Ascending aorta (tissue), 2 donors: ENCODE measurements around the gene ACKR4. TPM values are rescaled to one million over a fixed set of nuclear protein-coding genes. Genes with fewer than 3 reads are reported as not detected.
A peak's percentile ranks its signal among the peaks of the same experiment; 100 is the strongest.

Source experiments
- DNase-seq, 2 donors: peaks; one replicate each; pipeline ENCODE4 v3.0.0-alpha.2; 2019; ENCODE audit warnings: low spot score in 2 of 2
- H3K27ac ChIP-seq, 2 donors: fragments of 200-600 bp; sonication (generic); one replicate each; pipeline ENCODE4 v1.5.1; 2016 to 2017; ENCODE audit warnings: mild to moderate bottlenecking in 1 of 2
- H3K27me3 ChIP-seq: fragments of 200-600 bp; sonication (generic); one replicate; pipeline ENCODE4 v1.5.1; 2017
- H3K36me3 ChIP-seq, 2 donors: fragments of 200-600 bp; sonication (generic); one replicate each; pipeline ENCODE4 v1.5.1; 2016
- H3K4me1 ChIP-seq, 2 donors: fragments of 200-600 bp; sonication (generic); one replicate each; pipeline ENCODE4 v1.5.1; 2016 to 2017; ENCODE audit warnings: mild to moderate bottlenecking in 1 of 2
- H3K4me3 ChIP-seq, 2 donors: fragments of 200-600 bp; sonication (generic); one replicate each; pipeline ENCODE4 v1.5.1; 2016 to 2017; ENCODE audit warnings: mild to moderate bottlenecking in 1 of 2
- H3K9me3 ChIP-seq, 2 donors: fragments of 200-600 bp; sonication (generic); one replicate each; pipeline ENCODE4 v1.5.1; 2016
- intact Hi-C: fragments of 100-400 bp; cut with DNase I; formaldehyde crosslinking; loops from one replicate; pipeline ENCODE4 v1.15.1; 2023
- total RNA-seq: library from RNA; depleted of rRNA; stranded (reverse); fragments of >200 nt; gene quantifications from one replicate; pipeline ENCODE4 v1.1.0, GENCODE V29; 2016
- TF ChIP-seq, protein P1 (sequence below), 3 experiments: fragments of 200-600 bp in 2 of 3; fragments of 450-650 bp in 1 of 3; sonication (generic) in 2 of 3; IDR thresholded peaks; one replicate each; pipeline ENCODE4 v1.5.1; 2016 to 2019; ENCODE audit warnings: antibody characterized with exemption in 3 of 3, mild to moderate bottlenecking in 1 of 3, moderate library complexity in 1 of 3

Gene ACKR4
- total RNA-seq, 1 donor from 2014 or later, result 12.8 TPM

GRCh38 chr3:132623646-132624045 is 26.6 kb downstream of the ACKR4 start:
- Histone ChIP-seq H3K36me3 (peaks cover 0 to 10% of the 10 kb centered on the region in 2 donors), H3K9me3 (no peaks in the 10 kb centered on the region), H3K4me1 (peaks cover 0 to 33% of the 10 kb centered on the region in 2 donors), H3K27me3 (no peaks in the 10 kb centered on the region), H3K4me3 (no peak overlapping the region), H3K27ac (peak overlapping the region; percentile 22 to 23)
- TF ChIP-seq, protein P1, sequence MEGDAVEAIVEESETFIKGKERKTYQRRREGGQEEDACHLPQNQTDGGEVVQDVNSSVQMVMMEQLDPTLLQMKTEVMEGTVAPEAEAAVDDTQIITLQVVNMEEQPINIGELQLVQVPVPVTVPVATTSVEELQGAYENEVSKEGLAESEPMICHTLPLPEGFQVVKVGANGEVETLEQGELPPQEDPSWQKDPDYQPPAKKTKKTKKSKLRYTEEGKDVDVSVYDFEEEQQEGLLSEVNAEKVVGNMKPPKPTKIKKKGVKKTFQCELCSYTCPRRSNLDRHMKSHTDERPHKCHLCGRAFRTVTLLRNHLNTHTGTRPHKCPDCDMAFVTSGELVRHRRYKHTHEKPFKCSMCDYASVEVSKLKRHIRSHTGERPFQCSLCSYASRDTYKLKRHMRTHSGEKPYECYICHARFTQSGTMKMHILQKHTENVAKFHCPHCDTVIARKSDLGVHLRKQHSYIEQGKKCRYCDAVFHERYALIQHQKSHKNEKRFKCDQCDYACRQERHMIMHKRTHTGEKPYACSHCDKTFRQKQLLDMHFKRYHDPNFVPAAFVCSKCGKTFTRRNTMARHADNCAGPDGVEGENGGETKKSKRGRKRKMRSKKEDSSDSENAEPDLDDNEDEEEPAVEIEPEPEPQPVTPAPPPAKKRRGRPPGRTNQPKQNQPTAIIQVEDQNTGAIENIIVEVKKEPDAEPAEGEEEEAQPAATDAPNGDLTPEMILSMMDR (IDR thresholded peaks at IDR 0.05), result no peak
- no peak for DNase-seq
- intact Hi-C loops, result no loop called here

- H3K36me3 ChIP-seq, result peaks cover 0 to 10% of the 10 kb centered on the region in 2 donors
- intact Hi-C loops, result no loop called here
- no peak for DNase-seq
- no peaks in the 10 kb centered on the region for H3K9me3 ChIP-seq
- H3K4me3 ChIP-seq, result no peak overlapping the region
- TF ChIP-seq, protein P1 (IDR thresholded peaks at IDR 0.05), result no peak
- H3K4me1 ChIP-seq, result peaks cover 0 to 30% of the 10 kb centered on the region in 2 donors
- H3K27ac ChIP-seq, result peak overlapping the region; percentile 22 to 65
- H3K27me3 ChIP-seq, result no peaks in the 10 kb centered on the region
Observed at GRCh38 chr3:132624790-132625189, 27.7 kb downstream of the ACKR4 start.

- Histone ChIP-seq H3K4me1 (peaks cover 0 to 22% of the 10 kb centered on the region in 2 donors), H3K27ac (peak overlapping the region; percentile 22 to 47), H3K27me3 (no peaks in the 10 kb centered on the region), H3K9me3 (no peaks in the 10 kb centered on the region), H3K36me3 (peaks cover 0 to 10% of the 10 kb centered on the region in 2 donors), H3K4me3 (no peak overlapping the region)
- no peak for DNase-seq
- TF ChIP-seq, protein P1 (IDR thresholded peaks at IDR 0.05), result no peak
- intact Hi-C loops, result no loop called here
Observed at GRCh38 chr3:132625613-132626012, 28.5 kb downstream of the ACKR4 start.

DNA sequence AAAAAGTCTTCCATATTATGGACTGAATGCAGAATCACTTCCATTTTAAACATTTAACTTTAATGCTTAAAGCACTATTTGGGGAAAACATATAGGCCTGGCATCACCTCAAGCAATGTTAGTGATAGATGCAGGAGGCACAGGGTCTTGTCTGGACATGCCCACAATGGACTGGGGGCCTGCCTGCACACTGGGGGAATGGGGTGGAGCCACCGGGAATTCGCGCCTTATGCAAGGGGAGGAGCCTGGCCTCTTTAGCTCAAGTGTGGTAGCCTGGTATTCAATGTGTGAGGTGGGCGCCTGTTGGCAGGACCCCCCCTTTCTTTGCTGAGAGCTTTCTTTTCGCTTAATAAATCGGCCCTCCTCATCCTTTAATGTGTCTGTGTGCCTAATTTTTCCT is 29.9 kb downstream of the ACKR4 start:
- H3K36me3 ChIP-seq, result peaks cover 0 to 10% of the 10 kb centered on the region in 2 donors
- intact Hi-C loops, result no loop called here
- H3K27me3 ChIP-seq, result no peaks in the 10 kb centered on the region
- TF ChIP-seq, protein P1 (IDR thresholded peaks at IDR 0.05), result no peak
- no peak overlapping the region for H3K4me3 ChIP-seq
- no peak for DNase-seq
- H3K9me3 ChIP-seq, result no peaks in the 10 kb centered on the region
- peaks cover 0 to 21% of the 10 kb centered on the region in 2 donors for H3K4me1 ChIP-seq
- H3K27ac ChIP-seq, result no peak overlapping the region

- H3K9me3 ChIP-seq, result no peaks in the 10 kb centered on the region
- peaks cover 0 to 14% of the 10 kb centered on the region in 2 donors for H3K4me1 ChIP-seq
- TF ChIP-seq, protein P1 (IDR thresholded peaks at IDR 0.05), result no peak
- intact Hi-C loops, result no loop called here
- no peaks in the 10 kb centered on the region for H3K27me3 ChIP-seq
- peak overlapping the region in 1 of 2 donors; percentile 26 for H3K27ac ChIP-seq
- peaks cover 0 to 10% of the 10 kb centered on the region in 2 donors for H3K36me3 ChIP-seq
- H3K4me3 ChIP-seq, result no peak overlapping the region
- DNase-seq, result no peak
Observed at GRCh38 chr3:132628157-132628556, 31.1 kb downstream of the ACKR4 start.

DNA sequence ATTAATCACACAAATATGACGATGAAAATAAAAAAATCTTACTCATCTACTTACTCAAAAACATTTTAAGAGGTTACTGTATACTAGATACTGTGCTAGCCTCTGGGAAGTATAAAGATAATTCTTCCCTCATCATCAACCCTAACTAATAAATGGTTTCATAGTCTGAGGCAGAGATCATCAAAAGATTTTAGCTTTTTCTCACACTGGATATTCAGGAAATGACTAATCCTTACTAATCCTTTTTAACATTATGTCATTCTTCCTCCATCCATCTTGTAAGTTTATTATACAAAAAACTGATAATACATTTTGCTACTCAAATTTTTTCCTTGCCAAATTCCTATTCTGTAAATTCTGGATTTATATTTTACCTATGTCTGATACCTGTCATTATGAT is 32.9 kb downstream of the ACKR4 start:
- Histone ChIP-seq H3K4me3 (no peak overlapping the region), H3K4me1 (peaks cover 0 to 7% of the 10 kb centered on the region in 2 donors), H3K27me3 (no peaks in the 10 kb centered on the region), H3K27ac (peak overlapping the region; percentile 33 to 58), H3K36me3 (peaks cover 0 to 10% of the 10 kb centered on the region in 2 donors), H3K9me3 (no peaks in the 10 kb centered on the region)
- intact Hi-C loops, result no loop called here
- TF ChIP-seq, protein P1 (IDR thresholded peaks at IDR 0.05), result no peak
- no peak for DNase-seq
